Colonic mucosa (tissue), 4 donors: ENCODE results near the gene SLC2A10. TPM values are rescaled to one million over a fixed set of nuclear protein-coding genes. Genes with fewer than 3 reads are reported as not detected.

Experiments used
- DNase-seq: peaks from one replicate; pipeline ENCODE4 v3.0.0-alpha.2; 2020
- H3K27ac ChIP-seq: fragments of 200-600 bp; one replicate; pipeline ENCODE4 v1.8.0; 2021
- H3K27me3 ChIP-seq: fragments of 200-600 bp; one replicate; pipeline ENCODE4 v1.8.0; 2021
- H3K36me3 ChIP-seq: fragments of 200-600 bp; one replicate; pipeline ENCODE4 v1.8.0; 2021
- H3K4me1 ChIP-seq: fragments of 200-600 bp; one replicate; pipeline ENCODE4 v1.8.0; 2021; ENCODE audit warnings: mild to moderate bottlenecking
- H3K4me3 ChIP-seq: fragments of 200-600 bp; one replicate; pipeline ENCODE4 v1.8.0; 2021
- H3K9ac ChIP-seq, 2 donors: one replicate each; pipeline ENCODE4 v1.7.0; 2013; ENCODE audit warnings: control low read depth in 2 of 2, low read depth in 2 of 2, low read length in 2 of 2
- H3K9me3 ChIP-seq: fragments of 200-600 bp; one replicate; pipeline ENCODE4 v1.8.0; 2021
- intact Hi-C: fragments of 100-400 bp; cut with DNase I; formaldehyde crosslinking; loops from one replicate; pipeline ENCODE4 v1.14.1; 2022
- total RNA-seq, 2 donors: library from RNA; stranded (reverse); fragmentation: NEBNext Ultra II Directional in 1 of 2; extraction: Animal tissue kit (Norgen Biotek cat#: 25700) in 1 of 2; gene quantifications; one replicate each; pipeline ENCODE4 v1.2.1, GENCODE V29; 2021
- TF ChIP-seq, protein P1 (sequence below): fragments of 200-600 bp; IDR thresholded peaks from one replicate; pipeline ENCODE4 v1.8.0; 2022; ENCODE audit warnings: antibody characterized with exemption, mild to moderate bottlenecking
- donor health status: healthy.
- donor health status: DM: no; HTN: no; CAD: no.
- donor health status: DM: no; HTN: no; CAD: no.

SLC2A10 gene
- total RNA-seq, 2 donors from 2014 or later: 28.3 to 43.6 TPM

DNA sequence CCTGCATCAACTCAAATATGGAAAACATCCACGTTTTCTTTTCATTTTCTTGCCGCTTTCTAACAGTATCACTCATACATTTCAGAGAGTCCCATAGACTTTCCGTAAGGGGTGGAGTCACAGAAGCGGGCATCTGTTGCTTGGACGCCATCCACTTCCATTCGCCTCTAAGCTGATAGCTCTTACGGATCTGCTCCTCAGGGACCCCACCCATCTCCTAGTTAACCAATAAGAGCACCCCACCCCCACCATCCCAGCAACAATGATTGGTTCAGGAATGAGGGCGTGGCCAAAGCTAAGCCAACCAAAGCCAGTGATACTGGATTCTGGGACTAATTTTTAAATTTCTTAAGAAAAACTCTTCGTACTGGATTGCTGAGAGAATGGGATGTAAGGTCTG is 42.4 kb downstream of the SLC2A10 start:
- no peak for DNase-seq
- Histone ChIP-seq H3K9me3 (no peaks in the 10 kb centered on the region), H3K9ac (no peak overlapping the region), H3K27me3 (no peaks in the 10 kb centered on the region), H3K27ac (no peak overlapping the region), H3K36me3 (no peaks in the 10 kb centered on the region), H3K4me3 (no peak overlapping the region), H3K4me1 (no peaks in the 10 kb centered on the region)
- intact Hi-C loops: loop anchor here (2.0 kb wide), 1 partner anchor 445 kb away; no protein-coding TSS in a partner anchor
- TF ChIP-seq, protein P1, sequence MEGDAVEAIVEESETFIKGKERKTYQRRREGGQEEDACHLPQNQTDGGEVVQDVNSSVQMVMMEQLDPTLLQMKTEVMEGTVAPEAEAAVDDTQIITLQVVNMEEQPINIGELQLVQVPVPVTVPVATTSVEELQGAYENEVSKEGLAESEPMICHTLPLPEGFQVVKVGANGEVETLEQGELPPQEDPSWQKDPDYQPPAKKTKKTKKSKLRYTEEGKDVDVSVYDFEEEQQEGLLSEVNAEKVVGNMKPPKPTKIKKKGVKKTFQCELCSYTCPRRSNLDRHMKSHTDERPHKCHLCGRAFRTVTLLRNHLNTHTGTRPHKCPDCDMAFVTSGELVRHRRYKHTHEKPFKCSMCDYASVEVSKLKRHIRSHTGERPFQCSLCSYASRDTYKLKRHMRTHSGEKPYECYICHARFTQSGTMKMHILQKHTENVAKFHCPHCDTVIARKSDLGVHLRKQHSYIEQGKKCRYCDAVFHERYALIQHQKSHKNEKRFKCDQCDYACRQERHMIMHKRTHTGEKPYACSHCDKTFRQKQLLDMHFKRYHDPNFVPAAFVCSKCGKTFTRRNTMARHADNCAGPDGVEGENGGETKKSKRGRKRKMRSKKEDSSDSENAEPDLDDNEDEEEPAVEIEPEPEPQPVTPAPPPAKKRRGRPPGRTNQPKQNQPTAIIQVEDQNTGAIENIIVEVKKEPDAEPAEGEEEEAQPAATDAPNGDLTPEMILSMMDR: no peak

DNA sequence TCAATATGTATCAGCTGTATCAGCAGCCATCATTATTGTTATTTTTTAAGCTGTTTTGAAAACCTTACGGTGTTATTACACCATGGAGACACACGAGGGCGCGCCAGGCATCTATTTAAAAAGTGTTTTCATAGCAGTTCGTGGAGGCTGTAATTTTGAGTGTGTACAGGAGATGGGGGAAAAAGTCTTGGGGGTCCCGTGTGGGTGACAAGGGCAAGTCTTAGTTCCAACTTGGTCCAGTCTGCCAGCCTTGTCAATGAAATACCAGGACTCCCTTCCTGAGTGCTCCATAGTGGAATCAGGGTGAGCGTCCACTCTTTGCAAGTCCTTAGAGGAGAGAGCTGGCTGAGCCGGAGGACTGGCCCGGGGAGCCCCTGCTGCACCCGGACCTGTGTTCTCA is 43.3 kb downstream of the SLC2A10 start:
- no peak overlapping the region for H3K9ac ChIP-seq
- H3K9me3 ChIP-seq: no peaks in the 10 kb centered on the region
- H3K27ac ChIP-seq: no peak overlapping the region
- no peaks in the 10 kb centered on the region for H3K36me3 ChIP-seq
- no peak overlapping the region for H3K4me3 ChIP-seq
- H3K4me1 ChIP-seq: no peaks in the 10 kb centered on the region
- peak; percentile 58 for DNase-seq
- no peaks in the 10 kb centered on the region for H3K27me3 ChIP-seq
- TF ChIP-seq, protein P1: peak; percentile 70
- intact Hi-C loops: loop anchor here (2.0 kb wide), 1 partner anchor 444 kb away; no protein-coding TSS in a partner anchor

DNA sequence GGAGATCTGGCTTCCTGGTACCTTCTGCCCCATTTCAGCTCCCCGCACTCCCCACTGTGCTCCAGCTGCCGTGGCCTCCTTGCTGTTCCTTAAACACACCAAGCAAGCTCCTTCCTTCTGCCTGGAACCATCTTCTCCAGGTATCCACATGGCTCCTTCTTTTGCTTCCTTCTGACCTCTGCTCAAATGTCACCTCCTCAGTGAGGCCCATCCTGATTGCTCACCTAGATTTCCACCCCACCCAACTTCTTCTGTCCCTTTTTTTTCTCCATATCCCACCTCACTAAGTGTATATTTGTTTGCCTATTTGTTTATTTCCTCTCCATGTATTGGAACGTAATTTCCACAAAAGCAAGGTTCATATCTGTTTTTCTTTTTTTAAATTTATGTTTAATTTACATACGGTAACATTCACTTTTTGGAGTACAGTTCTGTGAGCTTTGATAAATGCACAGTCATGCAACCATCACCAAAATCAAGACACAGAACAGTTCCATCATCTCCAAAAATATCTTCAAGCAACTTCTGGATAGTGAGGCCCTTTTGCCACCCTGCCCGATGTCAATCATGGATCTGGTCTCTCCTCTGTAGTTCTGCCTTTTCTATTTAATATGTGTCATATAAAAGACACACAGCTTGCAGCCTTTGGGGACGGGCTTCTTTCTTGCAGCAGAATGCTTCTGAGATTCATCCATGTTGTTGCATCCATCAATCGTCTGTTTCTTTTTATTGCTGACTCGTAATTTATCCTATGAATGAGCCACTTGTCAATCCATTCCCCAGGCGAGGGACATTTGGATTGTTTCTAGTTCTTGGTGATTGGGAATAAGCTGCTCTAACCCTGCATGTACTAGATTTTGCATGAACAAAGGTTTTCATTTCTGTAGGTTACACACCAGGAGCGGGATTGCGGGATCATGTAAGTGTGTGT is 46.3 kb downstream of the SLC2A10 start:
- Histone ChIP-seq H3K36me3 (no peaks in the 10 kb centered on the region), H3K9ac (no peak overlapping the region), H3K27ac (no peak overlapping the region), H3K27me3 (no peaks in the 10 kb centered on the region), H3K9me3 (no peaks in the 10 kb centered on the region), H3K4me1 (no peaks in the 10 kb centered on the region), H3K4me3 (no peak overlapping the region)
- TF ChIP-seq, protein P1: no peak
- DNase-seq: no peak
- intact Hi-C loops: loop anchor here (5.0 kb wide), 1 partner anchor 397 kb away; no protein-coding TSS in a partner anchor

DNA sequence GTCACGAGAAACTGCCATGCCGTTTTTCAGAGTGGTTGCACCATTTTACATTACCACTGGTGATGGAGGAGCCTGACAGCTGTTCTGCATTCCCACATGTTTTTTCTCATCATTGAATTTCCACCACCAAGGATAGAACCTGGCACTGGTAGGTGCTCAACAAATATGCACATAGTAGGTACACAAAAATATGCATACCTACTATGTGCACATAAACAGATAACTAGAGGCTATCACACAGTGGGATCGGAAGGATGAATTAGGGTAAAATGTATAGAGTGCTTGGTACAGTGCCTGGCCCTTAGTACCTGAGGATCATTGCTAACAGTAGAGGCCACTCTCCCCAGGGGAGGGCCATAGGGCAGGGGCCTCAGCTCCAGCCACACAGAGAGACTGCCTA is 47.0 kb downstream of the SLC2A10 start:
- Histone ChIP-seq H3K4me3 (no peak overlapping the region), H3K27ac (no peak overlapping the region), H3K9me3 (no peaks in the 10 kb centered on the region), H3K27me3 (no peaks in the 10 kb centered on the region), H3K4me1 (no peaks in the 10 kb centered on the region), H3K9ac (no peak overlapping the region), H3K36me3 (no peaks in the 10 kb centered on the region)
- TF ChIP-seq, protein P1: no peak
- no peak for DNase-seq
- intact Hi-C loops: loop anchor here (5.0 kb wide), 1 partner anchor 396 kb away; no protein-coding TSS in a partner anchor

DNA sequence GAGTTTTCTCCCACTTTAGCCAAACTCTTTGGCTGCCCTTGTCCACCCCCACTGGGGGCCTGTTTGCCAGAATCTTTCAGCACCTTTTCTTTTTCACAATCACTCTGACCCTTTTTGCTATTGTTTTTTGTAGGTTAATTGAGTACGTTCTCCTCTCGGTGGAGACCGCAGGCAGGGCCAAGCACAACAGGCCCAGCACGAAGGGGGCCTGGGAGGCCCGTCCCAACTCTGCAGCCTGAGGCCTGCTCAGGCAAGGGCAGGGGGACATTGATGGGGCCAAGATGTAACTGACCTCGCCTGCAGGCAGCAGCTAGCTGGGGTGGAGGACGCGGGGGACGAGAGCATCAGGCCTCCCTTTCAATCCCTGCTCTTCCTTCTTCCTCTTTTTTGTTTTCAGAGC is 47.7 kb downstream of the SLC2A10 start:
- TF ChIP-seq, protein P1: no peak
- H3K4me1 ChIP-seq: no peaks in the 10 kb centered on the region
- H3K9ac ChIP-seq: no peak overlapping the region
- H3K9me3 ChIP-seq: no peaks in the 10 kb centered on the region
- H3K27me3 ChIP-seq: no peaks in the 10 kb centered on the region
- DNase-seq: no peak
- H3K27ac ChIP-seq: no peak overlapping the region
- H3K36me3 ChIP-seq: no peaks in the 10 kb centered on the region
- no peak overlapping the region for H3K4me3 ChIP-seq
- intact Hi-C loops: loop anchor here (5.0 kb wide), 1 partner anchor 395 kb away; no protein-coding TSS in a partner anchor
